HL-60 (cell line): ENCODE data around the gene SLC22A5.

Source experiments
- DNase-seq, 2 experiments: peaks; one replicate each; pipeline ENCODE4 v3.0.0-alpha.2; 2010 to 2020; ENCODE audit warnings: low read depth in 1 of 2, low spot score in 1 of 2
- H3K27ac ChIP-seq: fragments of 250-450 bp; sonication (Bioruptor Pico); replicated peaks from 2 replicates; pipeline ENCODE4 v1.5.1; 2020; ENCODE audit warnings: mild to moderate bottlenecking, moderate library complexity
- H3K27me3 ChIP-seq: fragments of 250-450 bp; sonication (Bioruptor Pico); 2 replicates; pipeline ENCODE4 v1.5.1; 2021; ENCODE audit warnings: mild to moderate bottlenecking, moderate library complexity; ENCODE audit not compliant: insufficient read depth, poor library complexity, severe bottlenecking
- H3K4me3 ChIP-seq: replicated peaks from 2 replicates; pipeline ENCODE4 v1.5.1; 2011; ENCODE audit warnings: mild to moderate bottlenecking, control low read depth, low read length; ENCODE audit not compliant: insufficient read depth
- GABPA ChIP-seq: IDR thresholded peaks from 2 replicates; pipeline ENCODE4 v1.6.1; 2012; ENCODE audit warnings: low read depth
- POLR2AphosphoS5 ChIP-seq: IDR thresholded peaks from 2 replicates; pipeline ENCODE4 v1.6.1; 2012; ENCODE audit warnings: low read depth
- SPI1 ChIP-seq: IDR thresholded peaks from 2 replicates; pipeline ENCODE4 v1.6.1; 2012; ENCODE audit warnings: low read depth, mild to moderate bottlenecking, borderline replicate concordance
- TF ChIP-seq, protein P1 (sequence below): IDR thresholded peaks from 2 replicates; pipeline ENCODE4 v1.6.1; 2012; ENCODE audit warnings: low read depth; ENCODE audit not compliant: insufficient replicate concordance
- TF ChIP-seq, protein P2 (sequence below): IDR thresholded peaks from one replicate; pipeline ENCODE4 v1.5.1; 2011; ENCODE audit warnings: low read length, control low read depth, inconsistent platforms; ENCODE audit not compliant: insufficient read depth

SLC22A5 gene

DNA sequence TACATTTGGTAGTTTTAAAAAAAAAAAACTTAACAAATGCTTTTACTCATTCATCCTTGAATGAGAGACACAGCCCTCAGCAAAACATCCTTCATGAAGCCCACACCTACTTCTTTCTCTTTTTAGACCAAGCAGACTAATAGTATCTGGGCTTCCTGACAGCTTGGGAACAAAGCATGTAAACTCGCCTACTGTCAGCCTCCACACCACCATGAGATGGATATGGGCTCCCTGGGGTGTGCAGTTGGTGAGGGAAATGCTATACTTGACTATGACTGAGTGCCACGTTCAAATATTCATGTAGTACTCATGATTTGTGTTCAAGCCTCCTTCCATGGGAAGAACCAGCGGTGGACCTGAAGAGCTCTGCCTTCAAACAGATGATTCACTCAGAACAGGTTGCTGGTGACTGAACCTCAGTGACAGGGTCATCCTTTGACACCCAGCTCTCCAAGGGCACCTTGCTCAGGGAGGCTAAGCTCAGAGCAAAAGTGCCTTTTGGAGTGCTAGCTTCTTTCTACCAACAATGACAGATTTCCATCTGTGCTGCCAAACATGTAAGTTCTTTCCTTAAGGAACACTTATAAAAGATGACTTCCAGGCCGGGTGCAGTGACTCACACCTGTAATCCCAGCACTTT lies 36.8 kb downstream of the SLC22A5 start:
- Histone ChIP-seq H3K4me3 (no peak overlapping the region), H3K27me3 (no peaks in the 10 kb centered on the region), H3K27ac (no peak overlapping the region)
- TF ChIP-seq, protein P1, sequence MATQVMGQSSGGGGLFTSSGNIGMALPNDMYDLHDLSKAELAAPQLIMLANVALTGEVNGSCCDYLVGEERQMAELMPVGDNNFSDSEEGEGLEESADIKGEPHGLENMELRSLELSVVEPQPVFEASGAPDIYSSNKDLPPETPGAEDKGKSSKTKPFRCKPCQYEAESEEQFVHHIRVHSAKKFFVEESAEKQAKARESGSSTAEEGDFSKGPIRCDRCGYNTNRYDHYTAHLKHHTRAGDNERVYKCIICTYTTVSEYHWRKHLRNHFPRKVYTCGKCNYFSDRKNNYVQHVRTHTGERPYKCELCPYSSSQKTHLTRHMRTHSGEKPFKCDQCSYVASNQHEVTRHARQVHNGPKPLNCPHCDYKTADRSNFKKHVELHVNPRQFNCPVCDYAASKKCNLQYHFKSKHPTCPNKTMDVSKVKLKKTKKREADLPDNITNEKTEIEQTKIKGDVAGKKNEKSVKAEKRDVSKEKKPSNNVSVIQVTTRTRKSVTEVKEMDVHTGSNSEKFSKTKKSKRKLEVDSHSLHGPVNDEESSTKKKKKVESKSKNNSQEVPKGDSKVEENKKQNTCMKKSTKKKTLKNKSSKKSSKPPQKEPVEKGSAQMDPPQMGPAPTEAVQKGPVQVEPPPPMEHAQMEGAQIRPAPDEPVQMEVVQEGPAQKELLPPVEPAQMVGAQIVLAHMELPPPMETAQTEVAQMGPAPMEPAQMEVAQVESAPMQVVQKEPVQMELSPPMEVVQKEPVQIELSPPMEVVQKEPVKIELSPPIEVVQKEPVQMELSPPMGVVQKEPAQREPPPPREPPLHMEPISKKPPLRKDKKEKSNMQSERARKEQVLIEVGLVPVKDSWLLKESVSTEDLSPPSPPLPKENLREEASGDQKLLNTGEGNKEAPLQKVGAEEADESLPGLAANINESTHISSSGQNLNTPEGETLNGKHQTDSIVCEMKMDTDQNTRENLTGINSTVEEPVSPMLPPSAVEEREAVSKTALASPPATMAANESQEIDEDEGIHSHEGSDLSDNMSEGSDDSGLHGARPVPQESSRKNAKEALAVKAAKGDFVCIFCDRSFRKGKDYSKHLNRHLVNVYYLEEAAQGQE: no peak
- TF ChIP-seq POLR2AphosphoS5: no peak
- no peak for DNase-seq

DNA sequence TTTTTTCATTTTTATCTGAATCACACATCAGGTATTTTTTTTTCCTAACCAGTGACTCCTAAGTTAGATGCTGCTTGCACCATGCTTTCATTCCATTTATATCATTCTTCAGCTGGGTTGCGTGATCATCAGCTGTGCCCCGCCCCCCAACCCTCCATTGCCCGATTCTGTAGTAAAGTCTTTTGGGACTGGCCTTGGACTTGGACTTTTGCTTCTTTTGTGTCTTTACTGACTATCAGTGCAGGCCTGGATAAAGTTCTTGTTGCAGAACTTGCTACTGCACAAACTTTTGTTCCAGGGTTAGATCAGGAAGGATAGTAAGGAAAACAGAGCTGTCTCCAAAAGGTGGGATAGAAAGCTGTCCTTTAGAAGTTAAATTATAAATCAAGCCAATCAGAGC lies 38.5 kb downstream of the SLC22A5 start:
- no peak overlapping the region for H3K27ac ChIP-seq

DNA sequence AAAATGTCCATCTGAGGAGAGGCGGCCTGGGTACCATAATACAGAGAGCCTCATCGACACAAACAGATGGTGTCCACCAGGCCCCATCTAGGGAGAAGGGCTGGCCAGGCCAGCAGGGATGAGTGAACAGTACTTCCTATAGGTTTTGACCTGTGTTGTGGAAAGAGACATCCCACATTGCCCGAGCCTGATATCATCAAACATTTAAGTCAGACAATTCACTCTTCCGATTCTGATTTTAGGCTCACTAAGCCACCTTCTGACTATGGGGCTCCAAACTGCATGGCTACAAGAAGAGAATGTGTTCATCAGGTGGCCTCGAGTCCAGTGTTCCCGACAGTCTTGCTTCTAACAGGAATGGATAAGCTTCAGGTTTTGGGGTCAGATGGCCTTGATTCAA lies 38.9 kb downstream of the SLC22A5 start:
- Histone ChIP-seq H3K4me3 (no peak overlapping the region), H3K27ac (no peak overlapping the region), H3K27me3 (no peaks in the 10 kb centered on the region)
- TF ChIP-seq, protein P1: no peak
- TF ChIP-seq, protein P2, sequence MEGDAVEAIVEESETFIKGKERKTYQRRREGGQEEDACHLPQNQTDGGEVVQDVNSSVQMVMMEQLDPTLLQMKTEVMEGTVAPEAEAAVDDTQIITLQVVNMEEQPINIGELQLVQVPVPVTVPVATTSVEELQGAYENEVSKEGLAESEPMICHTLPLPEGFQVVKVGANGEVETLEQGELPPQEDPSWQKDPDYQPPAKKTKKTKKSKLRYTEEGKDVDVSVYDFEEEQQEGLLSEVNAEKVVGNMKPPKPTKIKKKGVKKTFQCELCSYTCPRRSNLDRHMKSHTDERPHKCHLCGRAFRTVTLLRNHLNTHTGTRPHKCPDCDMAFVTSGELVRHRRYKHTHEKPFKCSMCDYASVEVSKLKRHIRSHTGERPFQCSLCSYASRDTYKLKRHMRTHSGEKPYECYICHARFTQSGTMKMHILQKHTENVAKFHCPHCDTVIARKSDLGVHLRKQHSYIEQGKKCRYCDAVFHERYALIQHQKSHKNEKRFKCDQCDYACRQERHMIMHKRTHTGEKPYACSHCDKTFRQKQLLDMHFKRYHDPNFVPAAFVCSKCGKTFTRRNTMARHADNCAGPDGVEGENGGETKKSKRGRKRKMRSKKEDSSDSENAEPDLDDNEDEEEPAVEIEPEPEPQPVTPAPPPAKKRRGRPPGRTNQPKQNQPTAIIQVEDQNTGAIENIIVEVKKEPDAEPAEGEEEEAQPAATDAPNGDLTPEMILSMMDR: no peak
- TF ChIP-seq POLR2AphosphoS5 (no peak), GABPA (no peak), SPI1 (no peak)
- DNase-seq: no peak

More for the DNA sequence above, 38.5 kb downstream of the SLC22A5 start:
- Histone ChIP-seq H3K27me3 (no peaks in the 10 kb centered on the region), H3K4me3 (no peak overlapping the region)
- TF ChIP-seq GABPA (no peak), POLR2AphosphoS5 (no peak), SPI1 (no peak)
- TF ChIP-seq, protein P2: no peak
- TF ChIP-seq, protein P1: no peak
- no peak for DNase-seq

DNA sequence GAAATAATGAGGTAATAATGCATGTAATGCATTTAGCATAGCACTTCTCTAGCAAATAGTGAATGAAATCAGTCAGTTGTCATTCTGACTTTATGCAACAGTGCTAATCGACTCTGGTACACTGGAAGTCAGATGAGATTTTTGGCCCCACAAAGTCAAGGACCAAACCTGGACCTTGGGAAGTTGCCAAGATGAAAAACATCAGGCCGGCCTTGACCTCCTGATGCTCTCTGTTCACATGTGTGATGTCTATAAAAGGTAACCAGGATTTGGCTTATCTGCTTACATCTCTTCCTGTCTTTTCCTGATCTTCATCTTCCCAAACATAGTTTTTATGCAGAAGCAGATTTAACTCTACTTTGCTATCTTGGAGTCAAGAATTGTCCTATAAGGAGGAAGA lies 39.5 kb downstream of the SLC22A5 start:
- DNase-seq: no peak
- H3K4me3 ChIP-seq: no peak overlapping the region
- H3K27me3 ChIP-seq: no peaks in the 10 kb centered on the region
- TF ChIP-seq, protein P2: no peak
- TF ChIP-seq, protein P1: no peak
- no peak for TF ChIP-seq SPI1
- TF ChIP-seq POLR2AphosphoS5: no peak
- no peak for TF ChIP-seq GABPA
- H3K27ac ChIP-seq: no peak overlapping the region
